ENCODE data around the gene KRTAP10-8.
"Not testable (repeated sequence)": the region's sequence is repeated elsewhere in the genome, so short reads cannot be mapped to it uniquely, and the experiment has no call there.

KRTAP10-8 gene

DNA sequence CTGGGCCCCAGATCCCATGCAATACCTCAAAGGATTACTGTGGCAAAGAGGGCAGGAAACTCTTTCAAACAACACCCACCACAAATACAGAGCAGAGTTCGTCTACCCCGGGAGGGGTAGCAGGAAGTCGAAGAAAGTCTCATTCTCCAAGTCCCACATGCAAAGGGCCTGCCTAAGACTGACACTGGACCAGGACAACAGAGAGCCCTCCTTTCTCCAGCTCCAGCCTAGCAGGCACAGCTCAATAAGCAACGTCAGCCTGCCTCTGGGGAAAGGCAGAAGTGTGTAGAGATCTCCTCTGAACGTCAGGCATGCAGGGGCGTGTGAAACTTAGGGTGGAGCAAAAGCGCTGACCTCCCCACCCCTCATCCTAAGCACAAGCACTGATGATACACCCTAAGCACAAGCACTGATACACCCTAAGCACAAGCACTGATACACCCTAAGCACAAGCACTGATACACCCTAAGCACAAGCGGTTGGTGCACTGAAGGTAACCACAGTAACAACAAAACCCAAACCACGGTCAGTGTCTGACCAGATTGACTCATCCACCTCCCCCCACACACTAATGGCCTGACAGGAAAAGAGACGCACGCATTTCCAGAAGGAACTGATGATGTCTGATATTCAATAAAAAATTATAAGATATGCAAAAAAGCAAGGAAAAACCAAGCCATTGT lies 47.2 kb downstream of the KRTAP10-8 start:
- Histone ChIP-seq H3K4me2 (ENCODE audit: insufficient read depth, low read length, poor library complexity, severe bottlenecking) (no peak overlapping the region), H2BK15ac (ENCODE audit: low read length) (no peak overlapping the region), H4K91ac (ENCODE audit: low read depth, low read length, poor library complexity) (no peak overlapping the region), H3K36me3 (replicated peaks in 1 of 2; ENCODE audit: control insufficient read depth in 2 of 2, insufficient read depth in 2 of 2, low read length in 2 of 2) (no peaks in the 10 kb centered on the region), H3K4me3 (ENCODE audit: low read length in 2 of 2) (no peak overlapping the region), H2BK120ac (ENCODE audit: low read depth, low read length) (no peak overlapping the region), H3K9me3 (replicated peaks in 1 of 2; ENCODE audit: control insufficient read depth in 2 of 2, insufficient read depth in 1 of 2, low read depth in 1 of 2, low read length in 2 of 2) (peaks cover 3 to 4% of the 10 kb centered on the region in 2 donors), H3K18ac (ENCODE audit: low read length) (no peak overlapping the region), H3K4me1 (ENCODE audit: control insufficient read depth in 2 of 2, insufficient read depth in 1 of 2, low read depth in 1 of 2, low read length in 2 of 2) (peaks cover 0 to 2% of the 10 kb centered on the region in 2 donors), H2AK5ac (ENCODE audit: low read depth, low read length) (no peak overlapping the region), H3K23ac (ENCODE audit: low read depth, low read length, poor library complexity) (no peak overlapping the region), H4K8ac (ENCODE audit: low read depth, low read length) (no peak overlapping the region), H3K9ac (ENCODE audit: low read depth, low read length, poor library complexity) (no peak overlapping the region), H3K27ac (replicated peaks; ENCODE audit: low read length) (no peak overlapping the region), H2BK12ac (ENCODE audit: low read length) (no peak overlapping the region), H2AFZ (ENCODE audit: low read length) (peak overlapping the region; percentile 52), H2BK5ac (ENCODE audit: low read length) (no peak overlapping the region), H3K4ac (ENCODE audit: low read length) (no peak overlapping the region), H3K27me3 (ENCODE audit: control insufficient read depth in 3 of 3, insufficient read depth in 3 of 3, low read depth in 1 of 3, low read length in 3 of 3) (no peaks in the 10 kb centered on the region), H3K14ac (ENCODE audit: low read length) (no peak overlapping the region), H3K79me1 (ENCODE audit: low read depth, low read length) (no peaks in the 10 kb centered on the region)
- DNase-seq (ENCODE audit: low spot score): no peak
- WGBS, 2 donors (ENCODE audit: extremely low coverage in 2 of 2, insufficient read length in 2 of 2, insufficient replicate concordance in 1 of 2): no CpG with 5 or more reads among the region's 11 CpGs

DNA sequence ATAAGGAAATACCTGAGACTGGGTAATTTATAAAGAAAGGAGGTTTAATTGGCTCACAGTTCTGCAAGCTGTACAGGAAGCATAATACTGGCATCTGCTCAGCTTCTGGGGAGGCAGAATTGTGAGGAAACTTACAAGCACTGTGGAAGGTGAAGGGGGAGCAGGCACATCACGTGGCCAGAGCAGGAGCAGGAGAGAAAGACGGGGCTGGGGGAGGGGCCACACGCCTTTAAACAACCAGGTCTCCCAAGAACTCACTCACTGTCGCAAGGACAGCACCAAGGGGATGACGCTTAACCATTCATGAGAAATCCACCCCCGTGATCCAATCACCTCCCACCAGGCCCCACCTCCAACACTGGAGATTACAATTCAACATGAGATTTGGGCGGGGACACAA lies 49.7 kb downstream of the KRTAP10-8 start:
- H2BK15ac ChIP-seq (ENCODE audit: low read length); H2BK12ac ChIP-seq (ENCODE audit: low read length); H3K79me1 ChIP-seq (ENCODE audit: low read depth, low read length); H3K4me2 ChIP-seq (ENCODE audit: insufficient read depth, low read length, poor library complexity, severe bottlenecking); H2BK5ac ChIP-seq (ENCODE audit: low read length); H3K27ac ChIP-seq (replicated peaks; ENCODE audit: low read length); H3K4me1 ChIP-seq (ENCODE audit: control insufficient read depth in 2 of 2, insufficient read depth in 1 of 2, low read depth in 1 of 2, low read length in 2 of 2); H2AFZ ChIP-seq (ENCODE audit: low read length); DNase-seq (ENCODE audit: low spot score); H3K36me3 ChIP-seq (replicated peaks in 1 of 2; ENCODE audit: control insufficient read depth in 2 of 2, insufficient read depth in 2 of 2, low read length in 2 of 2); H3K9me3 ChIP-seq (replicated peaks in 1 of 2; ENCODE audit: control insufficient read depth in 2 of 2, insufficient read depth in 1 of 2, low read depth in 1 of 2, low read length in 2 of 2); H4K8ac ChIP-seq (ENCODE audit: low read depth, low read length); H2BK120ac ChIP-seq (ENCODE audit: low read depth, low read length); H3K14ac ChIP-seq (ENCODE audit: low read length); H3K9ac ChIP-seq (ENCODE audit: low read depth, low read length, poor library complexity); H4K91ac ChIP-seq (ENCODE audit: low read depth, low read length, poor library complexity); H3K4ac ChIP-seq (ENCODE audit: low read length); H3K27me3 ChIP-seq (ENCODE audit: control insufficient read depth in 3 of 3, insufficient read depth in 3 of 3, low read depth in 1 of 3, low read length in 3 of 3); H2AK5ac ChIP-seq (ENCODE audit: low read depth, low read length); H3K4me3 ChIP-seq (ENCODE audit: low read length in 2 of 2); H3K18ac ChIP-seq (ENCODE audit: low read length); H3K23ac ChIP-seq (ENCODE audit: low read depth, low read length, poor library complexity): not testable (repeated sequence)
- no CpG with 5 or more reads among the region's 7 CpGs for WGBS, 2 donors (ENCODE audit: extremely low coverage in 2 of 2, insufficient read length in 2 of 2, insufficient replicate concordance in 1 of 2)
